OCI-LY7 (cell line): ENCODE data around the gene NAT16. TPM values are rescaled to one million over a fixed set of nuclear protein-coding genes. Genes with fewer than 3 reads are reported as not detected.
"Not testable (repeated sequence)": the region's sequence is repeated elsewhere in the genome, so short reads cannot be mapped to it uniquely, and the experiment has no call there.

Experiments
- BruUV-seq: library from RNA; stranded (reverse); fragments of 400-500 nt; replicated peaks from 2 replicates; lab custom pipeline; 2021; lab: Mats Ljungman, UMichigan
- CTCF ChIA-PET: fragments of 300-600 bp; sonication (Branson Sonifier 250); formaldehyde crosslinking; loops from one replicate; lab custom pipeline; 2022; ENCODE audit warnings: antibody characterized with exemption; ENCODE audit not compliant: unreplicated experiment; lab: Charles Lee
- POLR2A ChIA-PET: fragments of 300-600 bp; sonication (Branson Sonifier 250); formaldehyde crosslinking; loops from one replicate; lab custom pipeline; 2022; ENCODE audit warnings: antibody characterized with exemption; lab: Charles Lee
- DNase-seq: peaks from one replicate; pipeline ENCODE4 v3.0.0-alpha.2; 2015; ENCODE audit warnings: low spot score
- H2AFZ ChIP-seq: fragments of 200-600 bp; sonication (generic), shearing (Covaris generic); 2 replicates; pipeline ENCODE4 v1.6.1; 2014; ENCODE audit warnings: mild to moderate bottlenecking, antibody characterized with exemption, low read length, moderate library complexity
- H3K27ac ChIP-seq: fragments of 200-600 bp; sonication (generic); 2 replicates; pipeline ENCODE4 v1.5.1; 2014; ENCODE audit warnings: mixed run types, low read depth, mild to moderate bottlenecking, moderate library complexity, low read length, inconsistent platforms; ENCODE audit not compliant: poor library complexity, severe bottlenecking
- H3K36me3 ChIP-seq: fragments of 200-600 bp; sonication (generic); 2 replicates; pipeline ENCODE4 v1.6.1; 2014; ENCODE audit warnings: mild to moderate bottlenecking, antibody characterized with exemption, low read length, moderate library complexity, mixed read lengths; ENCODE audit not compliant: insufficient read depth
- H3K4me1 ChIP-seq: fragments of 200-600 bp; sonication (generic); 2 replicates; pipeline ENCODE4 v1.5.1; 2014; ENCODE audit warnings: mild to moderate bottlenecking, low read length; ENCODE audit not compliant: insufficient read depth, poor library complexity, severe bottlenecking
- H3K4me2 ChIP-seq: fragments of 200-600 bp; sonication (generic); 2 replicates; pipeline ENCODE4 v1.6.1; 2014; ENCODE audit warnings: mild to moderate bottlenecking, low read length
- H3K4me3 ChIP-seq: fragments of 200-600 bp; sonication (generic); 2 replicates; pipeline ENCODE4 v1.5.1; 2014; ENCODE audit warnings: mild to moderate bottlenecking, low read depth, low read length; ENCODE audit not compliant: poor library complexity, severe bottlenecking
- H3K79me2 ChIP-seq: fragments of 200-600 bp; sonication (generic); 2 replicates; pipeline ENCODE4 v1.6.1; 2016; ENCODE audit warnings: low read depth, mild to moderate bottlenecking, low read length, moderate library complexity, mixed read lengths; ENCODE audit not compliant: insufficient read depth
- H3K9me2 ChIP-seq: fragments of 200-600 bp; sonication (generic); 2 replicates; pipeline ENCODE4 v1.6.1; 2016; ENCODE audit warnings: mild to moderate bottlenecking, low read length, mixed read lengths; ENCODE audit not compliant: insufficient read depth
- H3K9me3 ChIP-seq: fragments of 200-600 bp; sonication (generic); 2 replicates; pipeline ENCODE4 v1.6.1; 2014; ENCODE audit warnings: mild to moderate bottlenecking, mixed run types, low read length, mixed read lengths
- H4K20me1 ChIP-seq: fragments of 200-600 bp; sonication (generic); 2 replicates; pipeline ENCODE4 v1.6.1; 2014; ENCODE audit warnings: mild to moderate bottlenecking, antibody characterized with exemption, low read length, moderate library complexity, mixed read lengths; ENCODE audit not compliant: insufficient read depth
- CTCF ChIP-seq: fragments of 200-600 bp; sonication (generic); conservative IDR thresholded peaks from 2 replicates; pipeline ENCODE4 v1.5.1; 2014; ENCODE audit warnings: mild to moderate bottlenecking, antibody characterized with exemption, low read length, moderate library complexity, mixed read lengths
- EZH2phosphoT487 ChIP-seq: fragments of 200-600 bp; sonication (generic); IDR thresholded peaks from 2 replicates; pipeline ENCODE4 v1.6.1; 2018; ENCODE audit warnings: low read depth, borderline replicate concordance, mild to moderate bottlenecking, mixed run types, antibody characterized with exemption, low read length, moderate library complexity, mixed read lengths
- intact Hi-C: fragments of 100-400 bp; cut with micrococcal nuclease; formaldehyde crosslinking; loops from one replicate; pipeline ENCODE4 v1.10.0; 2022; ENCODE audit not compliant: unreplicated experiment
- total RNA-seq, 2 experiments: library from RNA; depleted of rRNA in 1 of 2; stranded (reverse); fragments of >200 nt in 1 of 2; shearing (Covaris generic) in 1 of 2; gene quantifications; 2 replicates each; pipeline ENCODE4 v1.2.3, GENCODE V29; 2014 to 2022

Gene NAT16
- total RNA-seq, 2 experiments from 2014 or later, result 0.22 TPM; not detected in 1

GRCh38 chr7:101122933-101123702, 57.0 kb downstream of the NAT16 start:
- POLR2A ChIA-PET, result interaction anchor here (1.1 kb wide), 1 partner anchor 12 kb away, joined by 3 read pairs; no protein-coding TSS in a partner anchor
- BruUV-seq, result no TSS peak
- H3K79me2 ChIP-seq, result no peaks in the 10 kb centered on the region

GRCh38 chr7:101121991-101122932, 57.8 kb downstream of the NAT16 start:
- no TSS peak for BruUV-seq
- H3K9me2 ChIP-seq, result no peaks in the 10 kb centered on the region
- H3K4me3 ChIP-seq, result no peak overlapping the region
- no peak overlapping the region for H3K27ac ChIP-seq
- no peak overlapping the region for H3K4me2 ChIP-seq
- peaks cover 14% of the 10 kb centered on the region for H3K4me1 ChIP-seq
- TF ChIP-seq CTCF (no peak), EZH2phosphoT487 (no peak)
- no peaks in the 10 kb centered on the region for H3K36me3 ChIP-seq
- no peaks in the 10 kb centered on the region for H4K20me1 ChIP-seq
- CTCF ChIA-PET, result interaction anchor here (1.0 kb wide), 1 partner anchor 22 kb away, joined by 4 read pairs; no protein-coding TSS in a partner anchor
- intact Hi-C loops, result no loop called here
- H2AFZ ChIP-seq, result no peak overlapping the region
- POLR2A ChIA-PET, result interaction anchor here (1.1 kb wide), 1 partner anchor 11 kb away, joined by 3 read pairs; no protein-coding TSS in a partner anchor
- H3K79me2 ChIP-seq, result no peaks in the 10 kb centered on the region
- no peak for DNase-seq
- H3K9me3 ChIP-seq, result no peaks in the 10 kb centered on the region

More at GRCh38 chr7:101122933-101123702, 57.0 kb downstream of the NAT16 start:
- no peaks in the 10 kb centered on the region for H3K9me3 ChIP-seq
- no peaks in the 10 kb centered on the region for H4K20me1 ChIP-seq
- no peaks in the 10 kb centered on the region for H3K9me2 ChIP-seq
- H3K4me1 ChIP-seq, result peaks cover 23% of the 10 kb centered on the region
- DNase-seq, result no peak
- no peak overlapping the region for H2AFZ ChIP-seq
- no peak overlapping the region for H3K4me3 ChIP-seq
- TF ChIP-seq CTCF (no peak), EZH2phosphoT487 (no peak)
- intact Hi-C loops, result no loop called here
- H3K27ac ChIP-seq, result no peak overlapping the region
- CTCF ChIA-PET, result interaction anchor here (1.0 kb wide), 1 partner anchor 21 kb away, joined by 4 read pairs; no protein-coding TSS in a partner anchor
- H3K4me2 ChIP-seq, result no peak overlapping the region
- no peaks in the 10 kb centered on the region for H3K36me3 ChIP-seq

- H2AFZ ChIP-seq, H3K9me3 ChIP-seq, intact Hi-C loops, H3K27ac ChIP-seq, H3K9me2 ChIP-seq, H4K20me1 ChIP-seq, BruUV-seq, H3K4me1 ChIP-seq, H3K36me3 ChIP-seq, H3K79me2 ChIP-seq, POLR2A ChIA-PET, CTCF ChIA-PET, DNase-seq, H3K4me3 ChIP-seq, H3K4me2 ChIP-seq: not testable (repeated sequence)
These were observed 58.5 kb downstream of the NAT16 start for GRCh38 chr7:101121631-101121990.
